ACC112 (cell line): ENCODE results near the gene PTCHD1.

Source experiments
- H2AFZ ChIP-seq: fragments of 200-600 bp; sonication (generic); one replicate; pipeline ENCODE4 v1.6.0; 2017; ENCODE audit warnings: antibody characterized with exemption, low read length; ENCODE audit not compliant: unreplicated experiment
- H3K27ac ChIP-seq: fragments of 200-600 bp; sonication (generic); 2 replicates; pipeline ENCODE4 v1.5.1; 2014; ENCODE audit warnings: low read depth, mild to moderate bottlenecking, antibody characterized with exemption, low read length, moderate library complexity
- H3K27me3 ChIP-seq: fragments of 200-600 bp; sonication (generic); 2 replicates; pipeline ENCODE4 v1.6.1; 2014; ENCODE audit warnings: mild to moderate bottlenecking, antibody characterized with exemption, low read length, moderate library complexity, mixed read lengths; ENCODE audit not compliant: insufficient read depth
- H3K36me3 ChIP-seq: fragments of 200-600 bp; sonication (generic); 2 replicates; pipeline ENCODE4 v1.6.1; 2016; ENCODE audit warnings: mild to moderate bottlenecking, antibody characterized with exemption, low read length, moderate library complexity, mixed read lengths; ENCODE audit not compliant: insufficient read depth
- H3K4me1 ChIP-seq: fragments of 200-600 bp; sonication (generic); one replicate; pipeline ENCODE4 v1.6.1; 2016; ENCODE audit warnings: low read length, mixed read lengths; ENCODE audit not compliant: insufficient read depth, unreplicated experiment, control insufficient read depth
- H3K4me3 ChIP-seq: fragments of 200-600 bp; sonication (generic); 2 replicates; pipeline ENCODE4 v1.5.1; 2014; ENCODE audit warnings: mild to moderate bottlenecking, low read depth, low read length
- H3K79me2 ChIP-seq: fragments of 200-600 bp; sonication (generic); one replicate; pipeline ENCODE4 v1.6.0; 2016; ENCODE audit warnings: low read length; ENCODE audit not compliant: control insufficient read depth, unreplicated experiment, insufficient read depth

Gene PTCHD1

GRCh38 chrX:23334848-23335599, at the start of gene PTCHD1:
Gene PTCHD1 (plus strand): TSS chrX:23334849. CDS start chrX:23334876, 27 bp downstream.
- Histone ChIP-seq H3K79me2 (no peaks in the 10 kb centered on the region), H3K4me1 (no peaks in the 10 kb centered on the region), H2AFZ (peak within 1 kb of the TSS; percentile 4), H3K27ac (no peak within 1 kb of the TSS), H3K4me3 (peak within 1 kb of the TSS; percentile 63), H3K36me3 (no peaks in the 10 kb centered on the region), H3K27me3 (peaks cover 92% of the 10 kb centered on the region)

- Histone ChIP-seq H3K79me2 (no peaks in the 10 kb centered on the region), H2AFZ (no peak overlapping the region), H3K4me3 (no peak overlapping the region), H3K36me3 (no peaks in the 10 kb centered on the region), H3K27ac (no peak overlapping the region), H3K4me1 (no peaks in the 10 kb centered on the region), H3K27me3 (no peaks in the 10 kb centered on the region)
Measured at GRCh38 chrX:23286731-23287130, 47.9 kb upstream of the PTCHD1 start.

- H3K36me3 ChIP-seq, result no peaks in the 10 kb centered on the region
- no peaks in the 10 kb centered on the region for H3K27me3 ChIP-seq
- H3K27ac ChIP-seq, result no peak overlapping the region
- H3K4me3 ChIP-seq, result no peak overlapping the region
- no peaks in the 10 kb centered on the region for H3K79me2 ChIP-seq
- H2AFZ ChIP-seq, result no peak overlapping the region
- H3K4me1 ChIP-seq, result no peaks in the 10 kb centered on the region
Measured at GRCh38 chrX:23287191-23287725, 47.4 kb upstream of the PTCHD1 start.

- Histone ChIP-seq H2AFZ (no peak overlapping the region), H3K4me3 (no peak overlapping the region), H3K79me2 (no peaks in the 10 kb centered on the region), H3K4me1 (no peaks in the 10 kb centered on the region), H3K36me3 (no peaks in the 10 kb centered on the region), H3K27me3 (no peaks in the 10 kb centered on the region), H3K27ac (no peak overlapping the region)
Measured at GRCh38 chrX:23292354-23292987, 42.2 kb upstream of the PTCHD1 start.

- Histone ChIP-seq H2AFZ (no peak overlapping the region), H3K4me3 (no peak overlapping the region), H3K4me1 (no peaks in the 10 kb centered on the region), H3K36me3 (no peaks in the 10 kb centered on the region), H3K27ac (no peak overlapping the region), H3K79me2 (no peaks in the 10 kb centered on the region), H3K27me3 (no peaks in the 10 kb centered on the region)
Measured at GRCh38 chrX:23292988-23293651, 41.5 kb upstream of the PTCHD1 start.

GRCh38 chrX:23304881-23305280, 29.8 kb upstream of the PTCHD1 start:
- H3K79me2 ChIP-seq, result no peaks in the 10 kb centered on the region
- no peaks in the 10 kb centered on the region for H3K36me3 ChIP-seq
- H3K27me3 ChIP-seq, result no peaks in the 10 kb centered on the region
- no peak overlapping the region for H2AFZ ChIP-seq
- H3K4me3 ChIP-seq, result no peak overlapping the region
- H3K27ac ChIP-seq, result no peak overlapping the region
- no peaks in the 10 kb centered on the region for H3K4me1 ChIP-seq

GRCh38 chrX:23311731-23312130, 22.9 kb upstream of the PTCHD1 start:
- no peaks in the 10 kb centered on the region for H3K79me2 ChIP-seq
- H3K4me3 ChIP-seq, result no peak overlapping the region
- H3K27me3 ChIP-seq, result no peaks in the 10 kb centered on the region
- no peaks in the 10 kb centered on the region for H3K36me3 ChIP-seq
- no peaks in the 10 kb centered on the region for H3K4me1 ChIP-seq
- no peak overlapping the region for H3K27ac ChIP-seq
- no peak overlapping the region for H2AFZ ChIP-seq

- Histone ChIP-seq H3K27ac (no peak overlapping the region), H3K4me3 (no peak overlapping the region), H3K79me2 (no peaks in the 10 kb centered on the region), H3K27me3 (no peaks in the 10 kb centered on the region), H3K4me1 (no peaks in the 10 kb centered on the region), H3K36me3 (no peaks in the 10 kb centered on the region), H2AFZ (no peak overlapping the region)
Measured at GRCh38 chrX:23312136-23312535, 22.5 kb upstream of the PTCHD1 start.

GRCh38 chrX:23317799-23318724, 16.6 kb upstream of the PTCHD1 start:
- Histone ChIP-seq H3K36me3 (no peaks in the 10 kb centered on the region), H3K79me2 (no peaks in the 10 kb centered on the region), H2AFZ (no peak overlapping the region), H3K4me3 (no peak overlapping the region), H3K27ac (no peak overlapping the region), H3K4me1 (no peaks in the 10 kb centered on the region), H3K27me3 (peaks cover 13% of the 10 kb centered on the region; the same call in 1 of the 2 replicates)

- H3K79me2 ChIP-seq, result no peaks in the 10 kb centered on the region
- H3K27ac ChIP-seq, result no peak overlapping the region
- H2AFZ ChIP-seq, result no peak overlapping the region
- H3K36me3 ChIP-seq, result no peaks in the 10 kb centered on the region
- no peaks in the 10 kb centered on the region for H3K4me1 ChIP-seq
- peaks cover 86% of the 10 kb centered on the region for H3K27me3 ChIP-seq
- H3K4me3 ChIP-seq, result no peak overlapping the region
Measured at GRCh38 chrX:23327104-23327503, 7.5 kb upstream of the PTCHD1 start.
